GM23248 (cell line): ENCODE data around the gene STXBP4.

Source experiments
- EZH2 ChIP-seq: fragments of 200-600 bp; sonication (generic); IDR thresholded peaks from 2 replicates; pipeline ENCODE4 v1.6.1; 2018; ENCODE audit warnings: antibody characterized with exemption, mild to moderate bottlenecking; ENCODE audit not compliant: insufficient read depth, poor library complexity, severe bottlenecking
- EZH2phosphoT487 ChIP-seq: fragments of 200-600 bp; sonication (generic); IDR thresholded peaks from 2 replicates; pipeline ENCODE4 v1.6.1; 2018; ENCODE audit warnings: antibody characterized with exemption, moderate library complexity, mild to moderate bottlenecking, low read depth; ENCODE audit not compliant: insufficient read depth

DNA sequence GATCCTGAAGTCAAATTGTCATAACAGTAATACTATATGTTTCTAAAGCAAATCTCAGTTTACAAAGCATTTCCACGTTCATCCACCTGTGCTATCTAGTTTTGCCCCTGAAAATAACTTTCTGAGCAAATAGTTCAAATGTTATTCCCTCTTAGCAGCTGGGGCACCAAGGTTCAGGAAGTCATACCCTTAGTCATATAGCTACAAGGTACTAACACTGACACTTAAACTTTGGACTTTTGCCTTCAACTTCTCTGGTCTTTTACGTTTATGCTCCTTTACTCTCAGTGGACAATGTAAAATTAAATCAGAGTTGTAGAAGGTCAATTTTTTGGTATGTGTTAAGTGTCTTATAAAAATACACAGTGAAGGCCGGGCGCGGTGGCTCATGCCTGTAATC lies 33.1 kb upstream of the STXBP4 start:
- TF ChIP-seq EZH2 (no peak), EZH2phosphoT487 (no peak)
